Measurements from ENCODE around the gene ATP6V0E2.

The ATP6V0E2 gene

GRCh38 chr7:149864751-149865150, 9.0 kb upstream of the ATP6V0E2 start:
- DNase-seq: no peak

GRCh38 chr7:149865437-149865836, 8.3 kb upstream of the ATP6V0E2 start:
- DNase-seq: peak; percentile 60

- no peak for DNase-seq
These were observed 7.5 kb upstream of the ATP6V0E2 start for GRCh38 chr7:149866139-149866778.

GRCh38 chr7:149866779-149867447, 6.9 kb upstream of the ATP6V0E2 start:
- DNase-seq: peak; percentile 47

- DNase-seq: no peak
These were observed 5.8 kb upstream of the ATP6V0E2 start for GRCh38 chr7:149867762-149868622.

- DNase-seq: no peak
These were observed 5.0 kb upstream of the ATP6V0E2 start for GRCh38 chr7:149868623-149869290.

GRCh38 chr7:149869291-149869650, 4.5 kb upstream of the ATP6V0E2 start:
- DNase-seq: no peak

- DNase-seq: peak; percentile 42
These were observed 3.9 kb upstream of the ATP6V0E2 start for GRCh38 chr7:149869867-149870266.

GRCh38 chr7:149870274-149870673, 3.5 kb upstream of the ATP6V0E2 start:
- no peak for DNase-seq

- no peak for DNase-seq
These were observed 2.9 kb upstream of the ATP6V0E2 start for GRCh38 chr7:149870701-149871483.

- no peak for DNase-seq
These were observed 2.2 kb upstream of the ATP6V0E2 start for GRCh38 chr7:149871576-149871975.

- peak; percentile 74 for DNase-seq
These were observed 1.2 kb upstream of the ATP6V0E2 start for GRCh38 chr7:149872419-149873073.

- no peak for DNase-seq
These were observed 338 bp downstream of the ATP6V0E2 start for GRCh38 chr7:149873970-149874643.

- no peak for DNase-seq
These were observed 867 bp downstream of the ATP6V0E2 start for GRCh38 chr7:149874644-149875028.

- DNase-seq: no peak
These were observed 1.6 kb downstream of the ATP6V0E2 start for GRCh38 chr7:149875396-149875795.

GRCh38 chr7:149877890-149878522, 4.2 kb downstream of the ATP6V0E2 start:
- DNase-seq: no peak

- DNase-seq: no peak
These were observed 4.8 kb downstream of the ATP6V0E2 start for GRCh38 chr7:149878523-149878921.

GRCh38 chr7:149879271-149879743, 5.5 kb downstream of the ATP6V0E2 start:
- no peak for DNase-seq

GRCh38 chr7:149879766-149880637, 6.2 kb downstream of the ATP6V0E2 start:
- no peak for DNase-seq
